HCT116 (cell line): ENCODE results near the gene HLA-B.
"Not testable (repeated sequence)": the region's sequence is repeated elsewhere in the genome, so short reads cannot be mapped to it uniquely, and the experiment has no call there.

Source experiments
- EZH2 ChIP-seq: fragments of 200-600 bp; sonication (generic); IDR thresholded peaks from 2 replicates; pipeline ENCODE4 v1.6.1; 2017; ENCODE audit warnings: antibody characterized with exemption, mixed run types
- JUND ChIP-seq: IDR thresholded peaks from 2 replicates; pipeline ENCODE4 v1.6.1; 2012
- POLR2A ChIP-seq: IDR thresholded peaks from 2 replicates; pipeline ENCODE4 v1.7.0; 2011; ENCODE audit warnings: borderline replicate concordance; ENCODE audit not compliant: insufficient read depth, insufficient read length; ENCODE audit errors: extremely low read depth
- POLR2AphosphoS5 ChIP-seq: IDR thresholded peaks from 2 replicates; pipeline ENCODE4 v1.6.1; 2011; ENCODE audit warnings: mild to moderate bottlenecking, low read depth, low read length, moderate library complexity
- SP1 ChIP-seq: IDR thresholded peaks from 2 replicates; pipeline ENCODE4 v1.6.1; 2012; ENCODE audit warnings: low read depth
- SRF ChIP-seq: IDR thresholded peaks from 2 replicates; pipeline ENCODE4 v1.6.1; 2012; ENCODE audit warnings: low read depth
- YY1 ChIP-seq: IDR thresholded peaks from 2 replicates; pipeline ENCODE4 v1.6.1; 2011; ENCODE audit warnings: low read length, low read depth, moderate library complexity, mild to moderate bottlenecking; ENCODE audit not compliant: insufficient replicate concordance; ENCODE audit errors: extremely low read depth
- TF ChIP-seq, protein P1 (sequence below): IDR thresholded peaks from 2 replicates; pipeline ENCODE4 v1.6.1; 2011; ENCODE audit warnings: mild to moderate bottlenecking, low read length, moderate library complexity; ENCODE audit not compliant: insufficient replicate concordance; ENCODE audit errors: extremely low read depth
- TF ChIP-seq, protein P2 (sequence below), 3 experiments: fragments of 200-600 bp in 1 of 3; sonication (generic) in 1 of 3; IDR thresholded peaks in 2 of 3; conservative IDR thresholded peaks in 1 of 3; 2 replicates each; pipeline ENCODE4 v1.5.1; 2012 to 2017; ENCODE audit warnings: low read depth in 2 of 3, low read length in 2 of 3, antibody characterized with exemption in 1 of 3, borderline replicate concordance in 1 of 3, control low read depth in 1 of 3, mild to moderate bottlenecking in 1 of 3, mixed read lengths in 1 of 3, mixed run types in 1 of 3, moderate library complexity in 1 of 3; ENCODE audit not compliant: insufficient read depth in 1 of 3

DNA sequence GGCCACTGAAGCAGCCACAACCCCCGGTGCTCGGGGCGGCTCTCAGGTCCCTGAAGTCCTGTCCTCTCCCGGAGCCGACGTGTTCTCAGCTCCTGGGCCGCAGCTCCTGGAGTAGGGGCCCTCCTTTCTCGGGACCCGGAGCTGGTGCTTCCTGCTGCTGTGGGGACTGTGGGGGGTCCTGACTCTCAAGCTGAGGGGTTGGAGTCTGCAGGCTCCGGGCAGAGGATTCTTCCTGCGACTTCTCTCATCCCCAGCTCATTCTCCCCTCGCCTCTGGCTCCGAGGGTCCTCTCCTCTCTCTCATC lies 47.0 kb upstream of the HLA-B start:
- TF ChIP-seq POLR2A, YY1, POLR2AphosphoS5, SP1, JUND, EZH2, SRF: not testable (repeated sequence)
- TF ChIP-seq, protein P1, sequence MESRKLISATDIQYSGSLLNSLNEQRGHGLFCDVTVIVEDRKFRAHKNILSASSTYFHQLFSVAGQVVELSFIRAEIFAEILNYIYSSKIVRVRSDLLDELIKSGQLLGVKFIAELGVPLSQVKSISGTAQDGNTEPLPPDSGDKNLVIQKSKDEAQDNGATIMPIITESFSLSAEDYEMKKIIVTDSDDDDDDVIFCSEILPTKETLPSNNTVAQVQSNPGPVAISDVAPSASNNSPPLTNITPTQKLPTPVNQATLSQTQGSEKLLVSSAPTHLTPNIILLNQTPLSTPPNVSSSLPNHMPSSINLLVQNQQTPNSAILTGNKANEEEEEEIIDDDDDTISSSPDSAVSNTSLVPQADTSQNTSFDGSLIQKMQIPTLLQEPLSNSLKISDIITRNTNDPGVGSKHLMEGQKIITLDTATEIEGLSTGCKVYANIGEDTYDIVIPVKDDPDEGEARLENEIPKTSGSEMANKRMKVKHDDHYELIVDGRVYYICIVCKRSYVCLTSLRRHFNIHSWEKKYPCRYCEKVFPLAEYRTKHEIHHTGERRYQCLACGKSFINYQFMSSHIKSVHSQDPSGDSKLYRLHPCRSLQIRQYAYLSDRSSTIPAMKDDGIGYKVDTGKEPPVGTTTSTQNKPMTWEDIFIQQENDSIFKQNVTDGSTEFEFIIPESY = not testable (repeated sequence)
- TF ChIP-seq, protein P2, sequence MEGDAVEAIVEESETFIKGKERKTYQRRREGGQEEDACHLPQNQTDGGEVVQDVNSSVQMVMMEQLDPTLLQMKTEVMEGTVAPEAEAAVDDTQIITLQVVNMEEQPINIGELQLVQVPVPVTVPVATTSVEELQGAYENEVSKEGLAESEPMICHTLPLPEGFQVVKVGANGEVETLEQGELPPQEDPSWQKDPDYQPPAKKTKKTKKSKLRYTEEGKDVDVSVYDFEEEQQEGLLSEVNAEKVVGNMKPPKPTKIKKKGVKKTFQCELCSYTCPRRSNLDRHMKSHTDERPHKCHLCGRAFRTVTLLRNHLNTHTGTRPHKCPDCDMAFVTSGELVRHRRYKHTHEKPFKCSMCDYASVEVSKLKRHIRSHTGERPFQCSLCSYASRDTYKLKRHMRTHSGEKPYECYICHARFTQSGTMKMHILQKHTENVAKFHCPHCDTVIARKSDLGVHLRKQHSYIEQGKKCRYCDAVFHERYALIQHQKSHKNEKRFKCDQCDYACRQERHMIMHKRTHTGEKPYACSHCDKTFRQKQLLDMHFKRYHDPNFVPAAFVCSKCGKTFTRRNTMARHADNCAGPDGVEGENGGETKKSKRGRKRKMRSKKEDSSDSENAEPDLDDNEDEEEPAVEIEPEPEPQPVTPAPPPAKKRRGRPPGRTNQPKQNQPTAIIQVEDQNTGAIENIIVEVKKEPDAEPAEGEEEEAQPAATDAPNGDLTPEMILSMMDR (IDR thresholded peaks at IDR 0.05 in 2 of 3, conservative IDR thresholded peaks at IDR 0.05 in 1 of 3; ENCODE audit: borderline replicate concordance in 1 of 3, insufficient read depth in 1 of 3, low read depth in 2 of 3, low read length in 2 of 3) = not testable (repeated sequence)
